Activated CD8-positive, alpha-beta memory T cell treated with anti-CD3 and anti-CD28 coated beads for 4 hours (primary cell): ENCODE data around the gene HAPLN1.
"Not testable (repeated sequence)": the region's sequence is repeated elsewhere in the genome, so short reads cannot be mapped to it uniquely, and the experiment has no call there.

Source experiments
- DNase-seq, 2 donors: peaks; one replicate each; pipeline ENCODE4 v3.0.0-alpha.2; 2020; ENCODE audit warnings: low read depth in 2 of 2

HAPLN1 gene

GRCh38 chr5:83720836-83721537, at the start of gene HAPLN1:
Gene HAPLN1 (minus strand): TSS chr5:83720855. CDS start chr5:83673523, 47,332 bp downstream.
- DNase-seq: no peak

GRCh38 chr5:83767409-83767992, 46.8 kb upstream of the HAPLN1 start:
- DNase-seq: no peak

- no peak for DNase-seq
Measured at GRCh38 chr5:83764101-83764500, 43.4 kb upstream of the HAPLN1 start.

DNA sequence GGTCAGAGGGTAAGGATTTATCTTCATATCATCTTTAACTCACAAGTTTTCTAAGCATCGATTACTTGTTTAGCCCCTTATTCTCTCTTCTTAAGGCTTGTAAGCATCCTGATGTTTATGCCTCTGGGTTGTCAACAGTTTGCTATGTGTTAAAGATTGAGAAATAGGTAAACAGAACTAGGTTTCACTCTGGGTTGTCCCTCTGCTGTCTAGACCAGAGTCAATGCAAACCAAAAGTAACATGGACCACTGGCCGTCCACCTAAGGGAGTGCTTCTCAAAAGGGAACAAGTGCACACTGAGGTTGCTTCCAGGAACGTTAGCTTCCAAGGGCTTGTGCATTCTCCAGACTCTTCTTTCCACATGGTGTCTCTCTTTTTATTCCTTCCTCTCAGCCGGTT, 39.9 kb upstream of the HAPLN1 start:
- DNase-seq: no peak

DNA sequence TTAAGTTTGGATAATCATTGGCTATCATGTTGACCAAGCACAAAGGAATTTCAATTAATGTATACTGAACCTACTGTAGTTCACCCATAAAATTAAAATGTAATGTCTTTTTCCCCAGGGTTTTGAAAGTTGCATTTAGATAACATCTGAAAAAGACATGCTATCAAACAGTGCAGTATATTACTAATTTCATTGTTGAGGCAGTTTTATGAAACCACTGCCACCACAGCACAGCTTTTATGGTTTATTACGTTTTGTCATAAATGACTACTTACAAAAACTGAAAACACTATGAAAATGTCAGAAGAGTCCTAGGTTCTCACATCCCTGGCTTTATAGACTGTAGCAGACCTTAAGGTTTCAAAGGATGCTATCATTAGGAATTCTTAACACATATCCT, 32.0 kb upstream of the HAPLN1 start:
- DNase-seq: no peak

GRCh38 chr5:83751201-83751600, 30.5 kb upstream of the HAPLN1 start:
- no peak for DNase-seq

GRCh38 chr5:83750749-83751148, 30.1 kb upstream of the HAPLN1 start:
- DNase-seq: no peak

DNA sequence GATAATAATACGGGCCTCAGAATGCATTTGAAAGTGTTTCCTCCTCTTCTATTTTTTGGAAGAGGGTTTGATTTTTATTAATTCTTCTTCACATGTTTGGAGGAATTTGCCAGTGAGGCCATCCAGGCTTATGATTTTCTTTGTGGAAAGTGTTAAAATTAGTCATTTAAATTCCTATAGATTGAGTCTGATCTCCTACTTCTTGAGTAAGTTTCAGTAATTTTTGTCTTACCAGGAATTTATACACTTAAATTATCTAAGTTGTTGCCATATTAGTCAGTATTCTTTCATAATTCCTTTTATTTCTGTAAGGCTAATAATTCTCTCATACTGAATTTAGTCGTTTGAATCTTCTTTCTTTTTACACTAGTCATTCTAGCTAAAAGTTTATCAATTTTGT, 25.2 kb upstream of the HAPLN1 start:
- DNase-seq: no peak

- no peak for DNase-seq
Measured at GRCh38 chr5:83744821-83745220, 24.2 kb upstream of the HAPLN1 start.

DNA sequence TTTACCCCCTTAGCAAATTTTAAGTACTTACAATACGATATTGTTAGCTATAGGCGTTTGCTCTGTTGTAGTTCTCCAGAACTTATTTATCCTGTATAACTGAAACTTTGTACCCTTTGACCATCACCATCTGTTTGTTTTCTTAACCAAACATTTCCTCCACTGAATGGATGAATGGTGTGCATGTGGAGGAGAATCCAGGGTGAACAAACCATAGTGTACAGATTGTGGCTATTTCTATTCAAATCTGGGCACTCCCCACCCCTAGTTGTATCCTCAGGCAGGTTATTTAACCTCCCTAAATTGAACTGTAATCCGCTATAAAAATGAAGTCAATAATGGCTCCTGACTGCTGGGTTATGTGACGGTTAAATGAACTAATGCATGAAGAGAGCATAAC, 21.4 kb upstream of the HAPLN1 start:
- DNase-seq: no peak

- DNase-seq: no peak
Measured at GRCh38 chr5:83741571-83741970, 20.9 kb upstream of the HAPLN1 start.

- no peak for DNase-seq
Measured at GRCh38 chr5:83740741-83741140, 20.1 kb upstream of the HAPLN1 start.

DNA sequence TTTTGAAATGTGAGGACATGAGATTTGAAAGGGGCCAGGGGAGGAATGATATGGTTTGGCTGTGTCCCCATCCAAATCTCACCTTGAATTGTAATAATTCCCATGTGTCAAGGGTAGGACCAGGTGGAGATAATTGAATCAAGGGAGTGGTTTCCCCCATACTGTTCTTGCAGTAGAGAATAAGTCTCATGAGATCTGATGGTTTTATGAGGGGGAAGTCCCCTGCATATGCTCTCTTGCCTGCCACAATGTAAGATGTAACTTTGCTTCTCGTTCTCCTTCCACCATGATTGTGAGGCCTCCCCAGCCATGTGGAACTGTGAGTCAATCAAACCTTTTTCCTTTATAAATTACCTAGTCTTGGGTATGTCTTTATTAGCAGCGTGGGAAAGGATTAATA, 15.5 kb upstream of the HAPLN1 start:
- not testable (repeated sequence) for DNase-seq

- DNase-seq: not testable (repeated sequence)
Measured at GRCh38 chr5:83735058-83735457, 14.4 kb upstream of the HAPLN1 start.

DNA sequence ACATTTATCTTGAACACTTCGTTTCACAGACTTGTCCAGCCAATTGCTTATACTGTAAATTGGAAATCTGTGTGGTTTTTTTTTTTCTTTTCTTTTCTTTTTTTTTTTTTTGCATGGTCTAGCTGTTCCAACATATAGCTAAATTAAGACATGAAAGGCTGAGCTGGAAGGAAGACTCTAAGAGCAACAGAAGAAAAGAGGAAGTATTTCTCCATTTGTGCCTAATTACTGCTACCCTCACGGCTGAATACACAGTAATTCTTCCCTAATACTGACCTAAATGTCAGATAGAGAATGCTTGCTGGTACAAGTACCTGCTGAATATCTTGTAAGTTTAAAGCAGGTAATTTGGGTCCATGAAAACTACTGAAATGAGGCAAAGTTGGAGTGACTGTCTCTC, 11.0 kb upstream of the HAPLN1 start:
- DNase-seq: no peak

GRCh38 chr5:83729362-83729761, 8.7 kb upstream of the HAPLN1 start:
- DNase-seq: no peak

- no peak for DNase-seq
Measured at GRCh38 chr5:83726912-83727311, 6.3 kb upstream of the HAPLN1 start.

- no peak for DNase-seq
Measured at GRCh38 chr5:83724935-83725334, 4.3 kb upstream of the HAPLN1 start.

- no peak for DNase-seq
Measured at GRCh38 chr5:83724001-83724400, 3.3 kb upstream of the HAPLN1 start.

DNA sequence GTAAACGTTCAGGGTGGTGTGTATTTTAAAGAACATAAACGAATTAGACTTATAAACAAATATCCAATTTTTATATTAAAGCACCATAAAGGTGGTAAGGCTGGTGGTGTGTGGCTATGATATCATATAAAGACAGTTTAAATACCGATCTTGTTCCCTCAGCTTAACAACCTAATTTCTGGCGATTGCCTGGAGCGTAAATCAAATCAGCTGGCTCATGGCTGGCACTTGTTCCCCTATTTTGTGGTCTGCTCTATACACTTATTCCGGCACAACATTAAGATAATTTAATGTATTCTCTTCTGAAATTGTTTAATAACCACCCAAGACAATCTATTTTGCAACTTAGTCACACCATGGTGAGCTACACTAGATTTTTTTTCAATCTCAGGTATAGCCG, 2.4 kb upstream of the HAPLN1 start:
- DNase-seq: no peak

DNA sequence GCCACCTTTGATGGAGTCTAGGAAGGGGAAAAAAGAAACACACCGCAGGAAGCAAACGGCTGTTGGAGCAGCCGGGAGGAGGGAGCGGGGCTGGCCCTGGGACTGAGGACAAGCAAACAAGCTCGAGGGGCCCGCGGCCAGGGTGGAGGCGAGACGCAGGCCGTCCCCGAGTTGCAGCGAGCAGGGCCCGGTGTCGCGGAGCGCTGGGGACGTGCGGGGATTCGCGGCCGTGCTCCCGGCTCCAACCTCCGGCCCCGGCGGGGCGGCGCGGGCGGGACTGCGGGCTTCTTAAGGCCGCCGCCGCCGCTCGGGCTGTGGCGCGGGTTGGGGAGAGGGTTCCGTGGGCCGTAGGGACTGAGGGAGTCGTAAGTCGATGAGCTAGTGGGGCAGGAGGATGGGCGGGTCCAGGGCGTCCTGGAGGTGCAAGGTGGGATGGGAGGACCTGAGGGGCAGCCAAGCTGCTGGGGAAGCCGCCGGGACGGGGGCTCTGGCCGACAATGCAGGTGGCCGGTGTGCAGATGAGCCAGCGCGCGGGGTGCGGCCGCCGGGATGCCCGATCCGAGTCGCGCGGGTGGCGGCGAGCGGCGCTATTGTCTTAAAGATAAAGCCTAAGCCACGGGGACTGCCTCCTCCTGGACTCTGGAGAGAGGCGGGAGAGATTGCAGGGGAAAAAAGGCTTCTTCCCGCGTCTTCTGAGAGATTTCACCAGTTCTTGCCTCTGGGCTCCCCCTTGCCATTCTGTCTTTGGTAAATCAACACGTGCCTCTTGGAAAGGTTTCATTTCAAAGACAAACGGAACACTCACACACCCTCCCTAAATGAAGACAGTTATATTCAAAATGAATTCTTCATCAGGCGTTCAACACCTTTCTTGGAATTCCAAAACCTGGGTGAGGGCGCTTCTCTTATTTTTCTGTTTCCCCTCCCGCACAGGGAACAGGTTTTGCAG, 1.6 kb upstream of the HAPLN1 start:
- no peak for DNase-seq

DNA sequence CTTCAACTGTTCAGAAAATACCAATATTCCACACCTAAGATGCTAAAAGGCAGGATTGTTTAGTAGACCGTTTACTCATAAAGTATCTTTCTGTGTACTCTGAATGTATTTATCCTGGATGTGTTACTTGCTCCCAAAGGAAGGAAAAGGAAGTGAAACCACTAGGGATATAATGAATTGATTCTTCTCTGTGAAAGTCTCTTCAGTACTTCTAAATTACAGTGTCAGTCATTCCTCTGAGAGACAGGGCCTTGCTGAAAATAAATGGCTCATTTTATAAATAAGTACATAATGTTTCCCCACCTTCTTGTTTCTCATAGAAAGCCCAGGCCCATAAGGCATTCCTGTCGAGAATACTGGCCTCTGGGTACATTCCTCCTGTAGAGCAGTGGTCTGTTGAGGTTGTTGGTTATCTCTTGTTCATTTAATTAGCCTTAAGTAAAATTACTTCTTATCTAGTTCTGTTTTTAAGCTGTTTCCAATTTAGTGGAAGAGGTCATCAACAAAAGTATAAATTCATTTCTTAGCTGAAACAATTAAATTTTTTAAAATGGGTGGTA, 1.6 kb downstream of the HAPLN1 start:
- DNase-seq: no peak
